Activated CD8-positive, alpha-beta memory T cell treated with anti-CD3 and anti-CD28 coated beads for 36 hours (primary cell): Measurements from ENCODE around the gene JARID2. TPM values are rescaled to one million over a fixed set of nuclear protein-coding genes. Genes with fewer than 3 reads are reported as not detected.

Experiments used
- CTCF ChIA-PET: fragments of 350-600 bp; sonication (Branson Sonifier 250); formaldehyde crosslinking; loops from one replicate; lab custom pipeline; 2021; ENCODE audit warnings: antibody characterized with exemption; lab: Charles Lee
- POLR2A ChIA-PET: fragments of 350-600 bp; sonication (Branson Sonifier 250); formaldehyde crosslinking; loops from one replicate; lab custom pipeline; 2021; ENCODE audit warnings: antibody characterized with exemption; lab: Charles Lee
- total RNA-seq, 2 experiments: library from RNA; stranded (reverse); gene quantifications; one replicate each; pipeline ENCODE4 v1.2.3, GENCODE V29; 2021

The JARID2 gene
- total RNA-seq, 2 experiments from 2014 or later: 25.9 to 26.6 TPM

GRCh38 chr6:15553736-15554294 is 307.9 kb downstream of the JARID2 start:
- ChIA-PET CTCF (interaction anchor here (0.6 kb wide), 1 partner anchor 1055 kb away, joined by 3 read pairs; no protein-coding TSS in a partner anchor), POLR2A (no interaction called here)

GRCh38 chr6:15554728-15555100 is 308.8 kb downstream of the JARID2 start:
- ChIA-PET POLR2A (no interaction called here), CTCF (no interaction called here)

- ChIA-PET POLR2A (no interaction called here), CTCF (no interaction called here)
These were observed 309.5 kb downstream of the JARID2 start for GRCh38 chr6:15555101-15556038.

- ChIA-PET CTCF (no interaction called here), POLR2A (no interaction called here)
These were observed 310.8 kb downstream of the JARID2 start for GRCh38 chr6:15556711-15557110.

GRCh38 chr6:15557174-15557573 is 311.3 kb downstream of the JARID2 start:
- CTCF ChIA-PET: interaction anchor here (0.7 kb wide), 2 partner anchors 10 to 22 kb away, joined by 4 read pairs; no protein-coding TSS in a partner anchor
- POLR2A ChIA-PET: no interaction called here

- ChIA-PET POLR2A (no interaction called here), CTCF (no interaction called here)
These were observed 314.8 kb downstream of the JARID2 start for GRCh38 chr6:15560713-15561112.

- ChIA-PET CTCF (no interaction called here), POLR2A (interaction anchor here (0.6 kb wide), 1 partner anchor 557 kb away, joined by 3 read pairs; no protein-coding TSS in a partner anchor)
These were observed 315.8 kb downstream of the JARID2 start for GRCh38 chr6:15561447-15562199.

- ChIA-PET CTCF (no interaction called here), POLR2A (interaction anchor here (0.6 kb wide), 1 partner anchor 357 kb away, joined by 5 read pairs; no protein-coding TSS in a partner anchor)
These were observed 317.1 kb downstream of the JARID2 start for GRCh38 chr6:15562977-15563376.

GRCh38 chr6:15569035-15569995 is 323.4 kb downstream of the JARID2 start:
- ChIA-PET POLR2A (no interaction called here), CTCF (no interaction called here)

GRCh38 chr6:15570171-15570570 is 324.3 kb downstream of the JARID2 start:
- CTCF ChIA-PET: no interaction called here
- POLR2A ChIA-PET: no interaction called here
